CD14-positive monocyte (primary cell): Measurements from ENCODE around the gene TEDC1. TPM values are rescaled to one million over a fixed set of nuclear protein-coding genes. Genes with fewer than 3 reads are reported as not detected.

ENCODE experiments used
- DNase-seq, 3 donors: peaks; one replicate each; pipeline ENCODE4 v3.0.0-alpha.2; 2011 to 2022
- H2AFZ ChIP-seq: 2 replicates; pipeline ENCODE4 v1.6.0; 2012; ENCODE audit warnings: mild to moderate bottlenecking, low read depth, low read length, inconsistent platforms; ENCODE audit not compliant: insufficient read depth, poor library complexity, severe bottlenecking
- H3K27ac ChIP-seq, 2 donors: 1 replicate in 1 of 2; 2 replicates in 1 of 2; pipeline ENCODE4 v1.5.1; 2012 to 2013; ENCODE audit warnings: low read length in 2 of 2, control low read depth in 1 of 2, inconsistent platforms in 1 of 2, low read depth in 1 of 2, mild to moderate bottlenecking in 1 of 2
- H3K27me3 ChIP-seq, 2 donors: one replicate each; pipeline versions ENCODE4 v1.6.0 to v1.6.1; 2011 to 2013; ENCODE audit warnings: low read length in 2 of 2; ENCODE audit not compliant: control insufficient read depth in 2 of 2, insufficient read depth in 2 of 2
- H3K36me3 ChIP-seq, 2 donors: replicated peaks in 1 of 2; 1 replicate in 1 of 2; 2 replicates in 1 of 2; pipeline versions ENCODE4 v1.5.1 to v1.6.1; 2012 to 2013; ENCODE audit warnings: low read length in 2 of 2, control low read depth in 1 of 2, inconsistent platforms in 1 of 2, mild to moderate bottlenecking in 1 of 2; ENCODE audit not compliant: insufficient read depth in 2 of 2, control insufficient read depth in 1 of 2
- H3K4me1 ChIP-seq, 2 donors: 1 replicate in 1 of 2; 2 replicates in 1 of 2; pipeline versions ENCODE4 v1.5.1 to v1.6.1; 2012 to 2013; ENCODE audit warnings: low read length in 2 of 2, control low read depth in 1 of 2, inconsistent platforms in 1 of 2, mild to moderate bottlenecking in 1 of 2, moderate library complexity in 1 of 2; ENCODE audit not compliant: insufficient read depth in 2 of 2, control insufficient read depth in 1 of 2
- H3K4me2 ChIP-seq: replicated peaks from 2 replicates; pipeline ENCODE3; 2012; ENCODE audit warnings: low read length, moderate library complexity, mild to moderate bottlenecking; ENCODE audit not compliant: poor library complexity, severe bottlenecking; ENCODE audit errors: extremely low read depth
- H3K4me3 ChIP-seq, 3 experiments: fragments of 200-600 bp in 1 of 3; sonication (generic) in 1 of 3; replicated peaks in 1 of 3; 1 replicate in 2 of 3; 2 replicates in 1 of 3; pipeline ENCODE4 v1.5.1; 2011 to 2013; ENCODE audit warnings: low read length in 3 of 3, mild to moderate bottlenecking in 3 of 3, control low read depth in 2 of 3, low read depth in 2 of 3, inconsistent platforms in 1 of 3, moderate library complexity in 1 of 3
- H3K79me2 ChIP-seq: 2 replicates; pipeline ENCODE4 v1.6.0; 2012; ENCODE audit warnings: mild to moderate bottlenecking, control low read depth, inconsistent platforms, low read length, moderate library complexity; ENCODE audit not compliant: insufficient read depth
- H3K9ac ChIP-seq: 2 replicates; pipeline ENCODE4 v1.6.0; 2017; ENCODE audit warnings: low read length, mild to moderate bottlenecking; ENCODE audit not compliant: insufficient read depth, poor library complexity, severe bottlenecking
- H3K9me3 ChIP-seq, 2 donors: replicated peaks in 1 of 2; 1 replicate in 1 of 2; 2 replicates in 1 of 2; pipeline versions ENCODE4 v1.5.1 to v1.6.1; 2012 to 2013; ENCODE audit warnings: low read length in 2 of 2, control low read depth in 1 of 2; ENCODE audit not compliant: control insufficient read depth in 1 of 2, insufficient read depth in 1 of 2
- H4K20me1 ChIP-seq: 2 replicates; pipeline ENCODE4 v1.6.0; 2012; ENCODE audit warnings: mild to moderate bottlenecking, low read length, control low read depth, moderate library complexity; ENCODE audit not compliant: insufficient read depth
- H3K27ac Mint-ChIP-seq, 7 donors: one replicate each; pipeline ENCODE4 v1.8.0; 2020; ENCODE audit warnings: mild to moderate bottlenecking in 7 of 7, mixed read lengths in 7 of 7, moderate library complexity in 6 of 7, inconsistent platforms in 2 of 7
- H3K27me3 Mint-ChIP-seq, 3 donors: one replicate each; pipeline ENCODE4 v1.8.0; 2021 to 2022; ENCODE audit warnings: low read depth in 3 of 3, mild to moderate bottlenecking in 3 of 3, mixed read lengths in 3 of 3, moderate library complexity in 3 of 3, inconsistent platforms in 1 of 3
- H3K36me3 Mint-ChIP-seq, 2 donors: one replicate each; pipeline ENCODE4 v1.8.0; 2020; ENCODE audit warnings: mixed read lengths in 2 of 2, inconsistent platforms in 1 of 2, mild to moderate bottlenecking in 1 of 2
- H3K4me1 Mint-ChIP-seq: one replicate; pipeline ENCODE4 v1.8.0; 2020; ENCODE audit warnings: mild to moderate bottlenecking, mixed read lengths
- H3K4me3 Mint-ChIP-seq, 2 donors: one replicate each; pipeline ENCODE4 v1.8.0; 2020; ENCODE audit warnings: mild to moderate bottlenecking in 2 of 2, mixed read lengths in 2 of 2, moderate library complexity in 1 of 2
- H3K9me3 Mint-ChIP-seq, 7 donors: one replicate each; pipeline ENCODE4 v1.8.0; 2020 to 2022; ENCODE audit warnings: mixed read lengths in 7 of 7, mild to moderate bottlenecking in 6 of 7, moderate library complexity in 6 of 7, inconsistent platforms in 2 of 7
- CTCF ChIP-seq: fragments of 200-600 bp; IDR thresholded peaks from one replicate; pipeline ENCODE4 v1.8.0; 2022; ENCODE audit warnings: antibody characterized with exemption, mild to moderate bottlenecking
- WGBS: methylation state at CpG from one replicate; pipeline ENCODE4 v1.1.5; 2013; ENCODE audit warnings: missing lambda C conversion rate; ENCODE audit not compliant: insufficient coverage; 5-methylcytosine and 5-hydroxymethylcytosine counted together
- intact Hi-C, 2 donors: fragments of 100-400 bp; cut with micrococcal nuclease; formaldehyde crosslinking; loops; one replicate each; pipeline versions ENCODE4 v1.15.0 to v1.15.1; 2023
- polyA plus RNA-seq, 3 donors: library from polyadenylated mRNA; depleted of rRNA in 1 of 3; unstranded in 2 of 3; stranded (reverse) in 1 of 3; fragments of 300-500 nt in 2 of 3; fragments of >200 nt in 1 of 3; fragmentation: Illumina TruSeq in 2 of 3; gene quantifications; 1 replicate in 2 of 3; 2 replicates in 1 of 3; pipeline ENCODE4 v1.2.3, GENCODE V29; 2012 to 2021

Gene TEDC1
- polyA plus RNA-seq, 3 donors = 7.8 to 23.4 (median 9.0) TPM

GRCh38 chr14:105466531-105467248 lies 24.4 kb upstream of the TEDC1 start:
- no peak for TF ChIP-seq CTCF
- H3K4me3 Mint-ChIP-seq = no peak overlapping the region
- 90% methylated on average over 25 of the region's 53 CpGs for WGBS
- Histone ChIP-seq H3K27ac (no peak overlapping the region), H3K27me3 (no peaks in the 10 kb centered on the region), H3K9me3 (no peaks in the 10 kb centered on the region), H3K4me3 (no peak overlapping the region), H3K4me2 (no peak overlapping the region), H3K9ac (no peak overlapping the region), H3K4me1 (no peaks in the 10 kb centered on the region), H4K20me1 (no peaks in the 10 kb centered on the region), H2AFZ (no peak overlapping the region), H3K79me2 (no peaks in the 10 kb centered on the region), H3K36me3 (peaks cover 59 to 63% of the 10 kb centered on the region in 2 donors)
- DNase-seq = no peak
- H3K27ac Mint-ChIP-seq = no peak overlapping the region
- H3K36me3 Mint-ChIP-seq = peaks cover 25 to 51% of the 10 kb centered on the region in 2 donors
- no peaks in the 10 kb centered on the region for H3K27me3 Mint-ChIP-seq
- no peaks in the 10 kb centered on the region for H3K9me3 Mint-ChIP-seq
- no peaks in the 10 kb centered on the region for H3K4me1 Mint-ChIP-seq
- intact Hi-C loops = no loop called here

- H3K4me3 ChIP-seq = no peak overlapping the region
- no peaks in the 10 kb centered on the region for H3K9me3 Mint-ChIP-seq
- H3K36me3 ChIP-seq = peaks cover 58 to 59% of the 10 kb centered on the region in 2 donors
- H3K27ac Mint-ChIP-seq = no peak overlapping the region
- DNase-seq = no peak
- no peak overlapping the region for H3K4me3 Mint-ChIP-seq
- no peak for TF ChIP-seq CTCF
- H4K20me1 ChIP-seq = no peaks in the 10 kb centered on the region
- 96% methylated on average over 14 of the region's 20 CpGs for WGBS
- H2AFZ ChIP-seq = no peak overlapping the region
- no peak overlapping the region for H3K27ac ChIP-seq
- H3K36me3 Mint-ChIP-seq = peaks cover 23 to 44% of the 10 kb centered on the region in 2 donors
- intact Hi-C loops = no loop called here
- no peak overlapping the region for H3K9ac ChIP-seq
- H3K4me1 ChIP-seq = no peaks in the 10 kb centered on the region
- H3K9me3 ChIP-seq = no peaks in the 10 kb centered on the region
- H3K27me3 ChIP-seq = no peaks in the 10 kb centered on the region
- H3K27me3 Mint-ChIP-seq = peaks cover 0 to 3% (median 2%) of the 10 kb centered on the region in 3 donors
- no peaks in the 10 kb centered on the region for H3K4me1 Mint-ChIP-seq
- H3K4me2 ChIP-seq = no peak overlapping the region
- H3K79me2 ChIP-seq = no peaks in the 10 kb centered on the region
Observed at GRCh38 chr14:105467249-105467941, 23.7 kb upstream of the TEDC1 start.
